ENCODE data around the gene LPCAT2. TPM values are rescaled to one million over a fixed set of nuclear protein-coding genes. Genes with fewer than 3 reads are reported as not detected.

LPCAT2 gene, protein sequence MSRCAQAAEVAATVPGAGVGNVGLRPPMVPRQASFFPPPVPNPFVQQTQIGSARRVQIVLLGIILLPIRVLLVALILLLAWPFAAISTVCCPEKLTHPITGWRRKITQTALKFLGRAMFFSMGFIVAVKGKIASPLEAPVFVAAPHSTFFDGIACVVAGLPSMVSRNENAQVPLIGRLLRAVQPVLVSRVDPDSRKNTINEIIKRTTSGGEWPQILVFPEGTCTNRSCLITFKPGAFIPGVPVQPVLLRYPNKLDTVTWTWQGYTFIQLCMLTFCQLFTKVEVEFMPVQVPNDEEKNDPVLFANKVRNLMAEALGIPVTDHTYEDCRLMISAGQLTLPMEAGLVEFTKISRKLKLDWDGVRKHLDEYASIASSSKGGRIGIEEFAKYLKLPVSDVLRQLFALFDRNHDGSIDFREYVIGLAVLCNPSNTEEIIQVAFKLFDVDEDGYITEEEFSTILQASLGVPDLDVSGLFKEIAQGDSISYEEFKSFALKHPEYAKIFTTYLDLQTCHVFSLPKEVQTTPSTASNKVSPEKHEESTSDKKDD
- 18.5 and 28.1 TPM in 2 replicates for total RNA-seq

DNA sequence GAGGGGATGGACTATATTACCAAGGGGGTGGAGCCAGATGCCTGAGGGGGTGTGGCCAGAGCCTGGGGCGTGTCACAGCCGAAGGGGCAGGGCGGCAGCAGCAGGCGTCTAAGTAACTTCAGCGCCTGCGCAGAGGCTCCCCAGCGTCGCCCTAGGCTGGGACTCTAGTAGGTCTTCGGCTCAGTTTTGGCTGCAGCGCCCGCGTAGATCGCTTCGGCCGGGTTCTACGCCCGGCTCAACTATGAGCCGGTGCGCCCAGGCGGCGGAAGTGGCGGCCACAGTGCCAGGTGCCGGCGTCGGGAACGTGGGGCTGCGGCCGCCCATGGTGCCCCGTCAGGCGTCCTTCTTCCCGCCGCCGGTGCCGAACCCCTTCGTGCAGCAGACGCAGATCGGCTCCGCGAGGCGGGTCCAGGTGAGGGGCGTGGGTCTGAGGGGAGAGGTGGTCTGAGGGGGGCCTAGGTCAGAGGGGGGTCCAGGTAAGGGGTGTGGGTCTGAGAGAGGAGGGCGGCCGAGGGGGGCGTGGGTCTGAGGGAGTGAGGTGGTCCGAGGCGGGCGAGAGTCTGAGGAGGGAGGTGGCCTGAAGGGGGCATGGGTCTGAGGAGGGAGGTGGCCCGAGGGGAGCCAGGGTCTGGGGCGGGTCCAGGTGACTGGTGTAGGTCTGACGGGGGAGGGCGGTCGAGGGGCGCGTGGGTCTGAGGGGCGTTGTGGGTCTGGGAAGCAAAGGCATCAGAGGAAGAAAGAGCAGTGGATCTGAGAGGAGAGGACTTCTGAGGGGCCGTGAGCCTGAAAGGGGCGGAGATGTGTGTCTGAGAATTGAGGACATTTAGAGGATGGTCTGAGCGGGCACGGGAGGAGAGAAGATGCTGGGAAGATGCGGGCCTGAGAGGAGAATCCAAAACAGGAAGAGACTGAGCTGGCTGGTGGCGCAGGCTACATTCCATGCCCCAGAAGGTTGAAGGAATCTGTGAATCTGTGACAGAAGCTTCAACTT, at the start of gene LPCAT2:
LPCAT2 (plus strand) TSS at position 132 of the 991 bp plus-strand sequence; CDS start at position 242, 110 bp downstream.

DNA sequence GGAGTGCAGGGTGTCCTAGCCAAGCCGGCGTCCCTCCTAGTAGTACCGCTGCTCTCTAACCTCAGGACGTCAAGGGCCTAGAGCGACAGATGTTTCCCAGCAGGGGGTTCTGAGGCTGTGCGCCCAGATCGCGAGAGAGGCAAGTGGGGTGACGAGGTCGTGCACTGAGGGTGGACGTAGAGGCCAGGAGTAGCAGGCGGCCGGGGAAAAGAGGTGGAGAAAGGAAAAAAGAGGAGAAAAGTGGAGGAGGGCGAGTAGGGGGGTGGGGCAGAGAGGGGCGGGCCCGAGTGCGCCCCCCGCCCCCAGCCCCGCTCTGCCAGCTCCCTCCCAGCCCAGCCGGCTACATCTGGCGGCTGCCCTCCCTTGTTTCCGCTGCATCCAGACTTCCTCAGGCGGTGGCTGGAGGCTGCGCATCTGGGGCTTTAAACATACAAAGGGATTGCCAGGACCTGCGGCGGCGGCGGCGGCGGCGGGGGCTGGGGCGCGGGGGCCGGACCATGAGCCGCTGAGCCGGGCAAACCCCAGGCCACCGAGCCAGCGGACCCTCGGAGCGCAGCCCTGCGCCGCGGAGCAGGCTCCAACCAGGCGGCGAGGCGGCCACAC, 29.9 kb upstream of the LPCAT2 start, which contains the start of gene MMP2:
MMP2 (plus strand) TSS at position 372 of the 603 bp plus-strand sequence. CDS start 282 bp downstream, outside the sequence.

DNA sequence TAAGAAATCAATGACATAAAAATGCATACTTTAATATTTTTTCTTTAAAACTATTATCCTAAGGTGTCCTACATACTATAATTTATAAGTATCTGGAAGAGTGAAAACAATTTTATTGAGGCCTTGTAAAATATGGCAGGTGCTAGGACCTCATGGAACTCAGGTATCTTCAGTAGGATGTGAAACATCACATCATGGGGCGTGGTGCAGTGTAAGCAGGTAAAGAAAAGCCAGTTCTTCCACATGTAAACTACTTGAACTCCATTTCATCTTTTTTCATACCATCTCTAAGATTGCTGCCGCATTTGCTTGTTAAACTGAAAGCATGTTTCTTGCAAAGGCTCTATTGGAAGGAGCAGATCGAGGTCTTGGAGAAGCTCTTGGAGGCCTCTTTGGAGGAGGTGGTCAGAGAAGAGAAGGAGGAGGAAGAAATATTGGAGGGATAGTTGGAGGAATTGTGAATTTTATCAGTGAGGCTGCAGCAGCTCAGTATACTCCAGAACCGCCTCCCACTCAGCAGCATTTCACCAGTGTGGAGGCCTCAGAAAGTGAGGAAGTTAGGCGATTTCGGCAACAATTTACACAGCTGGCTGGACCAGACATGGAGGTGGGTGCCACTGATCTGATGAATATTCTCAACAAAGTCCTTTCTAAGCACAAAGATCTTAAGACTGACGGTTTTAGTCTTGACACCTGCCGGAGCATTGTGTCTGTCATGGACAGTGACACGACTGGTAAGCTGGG, 57.7 kb downstream of the LPCAT2 start, which contains the start of gene CAPNS2:
CAPNS2 (plus strand) TSS at position 253 of the 744 bp plus-strand sequence; CDS start at position 326, 73 bp downstream.

Other genes starting within 250 kb of the LPCAT2 start
- not detected in 2 replicates for gene IRX6, start 184.9 kb upstream of the LPCAT2 start, total RNA-seq
- 657 and 1,958 TPM in 2 replicates for gene MMP2, start 29.9 kb upstream of the LPCAT2 start, total RNA-seq
- 0.66 and 0.87 TPM in 2 replicates for gene CAPNS2, start 57.6 kb downstream of the LPCAT2 start, total RNA-seq
- not detected in 2 replicates for gene SLC6A2, start 146.9 kb downstream of the LPCAT2 start, total RNA-seq